Mesothelial cell of epicardium (in vitro differentiated cells): ENCODE data around the gene MED12L. TPM values are rescaled to one million over a fixed set of nuclear protein-coding genes. Genes with fewer than 3 reads are reported as not detected.
"Not testable (repeated sequence)": the region's sequence is repeated elsewhere in the genome, so short reads cannot be mapped to it uniquely, and the experiment has no call there.

Source experiments
- DNase-seq, 2 experiments: peaks; one replicate each; pipeline ENCODE4 v3.0.0; 2021; ENCODE audit warnings: low spot score in 2 of 2; ENCODE audit not compliant: unreplicated experiment in 2 of 2
- H3K27ac Mint-ChIP-seq: 2 replicates; pipeline ENCODE4 v1.8.0; 2021; ENCODE audit warnings: mixed read lengths
- H3K27me3 Mint-ChIP-seq: 2 replicates; pipeline ENCODE4 v1.8.0; 2021; ENCODE audit warnings: low read depth, mixed read lengths
- H3K36me3 Mint-ChIP-seq: 2 replicates; pipeline ENCODE4 v1.8.0; 2021; ENCODE audit warnings: mixed read lengths
- H3K4me1 Mint-ChIP-seq: 2 replicates; pipeline ENCODE4 v1.8.0; 2021; ENCODE audit warnings: mixed read lengths
- H3K4me3 Mint-ChIP-seq: 2 replicates; pipeline ENCODE4 v1.8.0; 2021; ENCODE audit warnings: mild to moderate bottlenecking, moderate library complexity, mixed read lengths
- H3K9me3 Mint-ChIP-seq: 2 replicates; pipeline ENCODE4 v1.8.0; 2021; ENCODE audit warnings: mixed read lengths
- total RNA-seq: library from RNA; stranded (reverse); gene quantifications from 3 replicates; pipeline ENCODE4 v1.2.1, GENCODE V29; 2021
- TF ChIP-seq, protein P1 (sequence below): fragments of 200-600 bp; sonication (generic); IDR thresholded peaks from one replicate; pipeline ENCODE4 v1.5.0; 2021; ENCODE audit warnings: antibody characterized with exemption; ENCODE audit not compliant: unreplicated experiment

MED12L gene
- total RNA-seq, 1 donor from 2014 or later, result 13.8 TPM

DNA sequence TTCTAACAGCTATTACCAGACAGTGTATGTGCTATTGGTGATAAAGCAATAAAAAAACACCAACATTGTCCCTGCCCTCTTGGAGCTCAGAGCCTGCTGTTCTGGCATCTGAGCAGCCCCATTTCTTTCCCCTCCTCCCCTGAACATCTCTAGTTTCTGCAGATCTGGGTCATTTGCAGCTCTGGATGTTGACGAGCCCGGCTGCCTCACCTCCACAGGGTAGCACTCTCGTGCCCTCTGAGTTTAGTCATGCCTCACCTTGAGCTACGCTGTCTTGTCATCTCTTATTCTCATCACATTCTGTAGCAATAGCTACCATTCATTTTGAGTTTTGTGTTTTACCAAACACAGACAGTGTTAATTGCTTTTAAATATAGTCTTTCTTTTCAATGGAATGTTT is 147.5 kb downstream of the MED12L start:
- Mint-ChIP-seq H3K9me3 (no peaks in the 10 kb centered on the region), H3K4me3 (no peak overlapping the region), H3K27ac (no peak overlapping the region), H3K4me1 (peaks cover 13% of the 10 kb centered on the region), H3K36me3 (peaks cover 2% of the 10 kb centered on the region), H3K27me3 (no peaks in the 10 kb centered on the region)
- TF ChIP-seq, protein P1, sequence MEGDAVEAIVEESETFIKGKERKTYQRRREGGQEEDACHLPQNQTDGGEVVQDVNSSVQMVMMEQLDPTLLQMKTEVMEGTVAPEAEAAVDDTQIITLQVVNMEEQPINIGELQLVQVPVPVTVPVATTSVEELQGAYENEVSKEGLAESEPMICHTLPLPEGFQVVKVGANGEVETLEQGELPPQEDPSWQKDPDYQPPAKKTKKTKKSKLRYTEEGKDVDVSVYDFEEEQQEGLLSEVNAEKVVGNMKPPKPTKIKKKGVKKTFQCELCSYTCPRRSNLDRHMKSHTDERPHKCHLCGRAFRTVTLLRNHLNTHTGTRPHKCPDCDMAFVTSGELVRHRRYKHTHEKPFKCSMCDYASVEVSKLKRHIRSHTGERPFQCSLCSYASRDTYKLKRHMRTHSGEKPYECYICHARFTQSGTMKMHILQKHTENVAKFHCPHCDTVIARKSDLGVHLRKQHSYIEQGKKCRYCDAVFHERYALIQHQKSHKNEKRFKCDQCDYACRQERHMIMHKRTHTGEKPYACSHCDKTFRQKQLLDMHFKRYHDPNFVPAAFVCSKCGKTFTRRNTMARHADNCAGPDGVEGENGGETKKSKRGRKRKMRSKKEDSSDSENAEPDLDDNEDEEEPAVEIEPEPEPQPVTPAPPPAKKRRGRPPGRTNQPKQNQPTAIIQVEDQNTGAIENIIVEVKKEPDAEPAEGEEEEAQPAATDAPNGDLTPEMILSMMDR, result no peak
- DNase-seq, result no peak

DNA sequence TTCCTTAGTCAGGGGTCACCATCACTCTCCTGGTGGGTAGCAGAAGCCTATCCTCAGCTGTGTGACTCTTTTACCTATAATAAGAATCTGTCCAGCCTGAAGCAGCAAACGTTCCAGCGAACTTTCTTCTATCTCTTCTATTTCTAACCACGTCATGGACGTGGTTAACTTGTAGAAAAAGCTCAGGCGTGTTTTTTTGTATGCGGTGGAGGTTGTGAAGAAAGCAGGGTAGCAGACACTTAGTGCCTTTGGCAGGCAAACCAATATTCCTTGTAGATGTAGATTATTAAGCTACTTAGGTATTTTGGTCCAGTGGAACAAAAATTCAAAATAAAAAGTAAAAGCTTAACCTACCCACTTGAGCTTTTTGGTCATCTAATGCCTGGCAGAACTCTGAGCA is 149.4 kb downstream of the MED12L start:
- H3K4me1 Mint-ChIP-seq, result peaks cover 5% of the 10 kb centered on the region
- no peak for DNase-seq
- H3K9me3 Mint-ChIP-seq, result no peaks in the 10 kb centered on the region
- H3K27me3 Mint-ChIP-seq, result no peaks in the 10 kb centered on the region
- TF ChIP-seq, protein P1, result no peak
- peaks cover 2% of the 10 kb centered on the region for H3K36me3 Mint-ChIP-seq
- no peak overlapping the region for H3K4me3 Mint-ChIP-seq
- H3K27ac Mint-ChIP-seq, result no peak overlapping the region

DNA sequence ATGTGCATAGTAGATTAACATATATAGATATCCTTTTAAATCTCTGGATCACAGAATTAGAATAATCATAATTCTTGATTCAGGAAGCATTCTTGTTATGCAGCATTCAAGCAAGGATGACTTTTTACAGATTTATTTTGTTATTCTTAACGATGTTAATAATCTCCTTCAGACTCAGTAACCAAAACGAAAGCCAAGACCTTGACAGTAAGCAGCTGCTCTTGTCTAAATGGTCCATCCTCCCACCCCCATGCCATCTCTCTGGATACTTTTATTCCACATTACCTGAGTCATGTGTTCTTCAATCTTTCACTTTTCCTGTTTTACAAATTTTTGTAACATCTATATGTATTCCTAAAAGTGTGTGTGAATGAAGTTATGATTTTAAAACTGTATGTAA is 150.9 kb downstream of the MED12L start:
- peaks cover 4% of the 10 kb centered on the region for H3K36me3 Mint-ChIP-seq
- H3K9me3 Mint-ChIP-seq, result no peaks in the 10 kb centered on the region
- H3K27me3 Mint-ChIP-seq, result no peaks in the 10 kb centered on the region
- no peak overlapping the region for H3K27ac Mint-ChIP-seq
- no peak for DNase-seq
- peaks cover 3% of the 10 kb centered on the region for H3K4me1 Mint-ChIP-seq
- no peak overlapping the region for H3K4me3 Mint-ChIP-seq
- TF ChIP-seq, protein P1, result no peak

DNA sequence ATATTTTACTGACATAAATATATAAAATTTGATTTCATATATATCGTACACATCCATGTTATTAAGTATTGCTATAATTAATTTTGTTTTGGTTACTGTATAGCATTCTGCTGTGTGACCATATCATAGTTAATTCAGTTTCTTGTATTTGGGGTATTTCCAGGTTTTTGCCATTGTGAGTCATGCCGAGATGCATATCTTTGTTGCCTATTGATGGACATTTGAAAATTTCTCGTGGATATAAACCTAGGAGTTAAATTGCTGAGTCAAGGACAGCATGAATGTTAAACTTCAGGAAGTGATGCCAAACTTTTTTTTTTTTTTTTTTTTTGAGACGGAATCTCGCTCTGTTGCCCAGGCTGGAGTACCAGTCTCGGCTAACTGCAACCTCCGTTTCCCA is 151.3 kb downstream of the MED12L start:
- Mint-ChIP-seq H3K27ac (no peak overlapping the region), H3K9me3 (no peaks in the 10 kb centered on the region), H3K4me3 (no peak overlapping the region), H3K27me3 (no peaks in the 10 kb centered on the region), H3K4me1 (peaks cover 3% of the 10 kb centered on the region), H3K36me3 (peaks cover 8% of the 10 kb centered on the region)
- TF ChIP-seq, protein P1, result no peak
- no peak for DNase-seq

DNA sequence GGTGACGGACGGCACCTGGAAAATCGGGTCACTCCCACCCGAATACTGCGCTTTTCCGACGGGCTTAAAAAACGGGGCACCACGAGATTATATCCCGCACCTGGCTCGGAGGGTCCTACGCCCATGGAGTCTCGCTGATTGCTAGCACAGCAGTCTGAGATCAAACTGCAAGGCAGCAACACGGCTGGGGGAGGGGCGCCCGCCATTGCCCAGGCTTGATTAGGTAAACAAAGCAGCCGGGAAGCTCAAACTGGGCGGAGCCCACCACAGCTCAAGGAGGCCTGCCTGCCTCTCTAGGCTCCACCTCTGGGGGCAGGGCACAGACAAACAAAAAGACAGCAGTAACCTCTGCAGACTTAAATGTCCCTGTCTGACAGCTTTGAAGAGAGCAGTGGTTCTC is 156.5 kb downstream of the MED12L start:
- H3K27ac Mint-ChIP-seq, H3K9me3 Mint-ChIP-seq, H3K36me3 Mint-ChIP-seq, H3K4me1 Mint-ChIP-seq, H3K27me3 Mint-ChIP-seq, DNase-seq: not testable (repeated sequence)
- peak overlapping the region; percentile 38 for H3K4me3 Mint-ChIP-seq

DNA sequence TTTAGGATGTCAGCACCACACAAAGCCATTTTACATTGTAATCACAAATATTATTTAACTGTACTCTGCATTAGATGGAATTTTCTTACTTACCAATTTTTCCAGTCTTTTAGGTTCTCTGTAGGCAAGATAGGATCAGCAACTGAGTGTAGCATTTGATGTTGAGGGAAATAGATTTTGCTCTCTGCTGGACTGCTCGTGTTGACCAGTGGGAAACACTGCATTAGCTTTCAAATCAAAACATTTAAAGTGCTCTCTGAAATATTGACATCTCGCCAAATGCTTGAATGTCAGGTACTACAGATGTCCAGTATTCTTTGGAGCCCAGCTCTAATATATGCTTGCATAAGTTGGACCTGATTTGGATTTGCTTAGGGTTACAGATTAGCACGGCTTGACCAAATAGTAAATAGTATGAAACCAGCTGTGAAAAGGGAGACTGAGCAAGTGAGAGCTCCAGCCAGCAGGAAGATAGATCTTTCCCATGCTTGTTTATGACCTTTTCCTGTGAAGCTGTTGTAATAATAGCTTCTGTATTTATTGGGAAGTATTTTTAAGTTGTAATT is 163.4 kb downstream of the MED12L start:
- no peak overlapping the region for H3K27ac Mint-ChIP-seq
- DNase-seq, result no peak
- no peak overlapping the region for H3K4me3 Mint-ChIP-seq
- no peaks in the 10 kb centered on the region for H3K36me3 Mint-ChIP-seq
- TF ChIP-seq, protein P1, result no peak
- H3K4me1 Mint-ChIP-seq, result no peaks in the 10 kb centered on the region
- no peaks in the 10 kb centered on the region for H3K9me3 Mint-ChIP-seq
- H3K27me3 Mint-ChIP-seq, result peaks cover 12% of the 10 kb centered on the region
